Liver (tissue), 3 donors: ENCODE measurements around the gene PYGL.

Source experiments
- GABPA ChIP-seq, 2 donors: IDR thresholded peaks in 1 of 2; conservative IDR thresholded peaks in 1 of 2; 2 replicates each; pipeline ENCODE4 v1.6.1; 2016; ENCODE audit warnings: antibody characterized with exemption in 2 of 2, mild to moderate bottlenecking in 1 of 2, moderate library complexity in 1 of 2
- NR2F2 ChIP-seq: IDR thresholded peaks from 2 replicates; pipeline ENCODE4 v1.6.1; 2016; ENCODE audit warnings: antibody characterized with exemption
- RAD21 ChIP-seq, 2 donors: IDR thresholded peaks; 2 replicates each; pipeline ENCODE4 v1.6.1; 2016; ENCODE audit warnings: antibody characterized with exemption in 2 of 2, mild to moderate bottlenecking in 2 of 2
- SP1 ChIP-seq: IDR thresholded peaks from 2 replicates; pipeline ENCODE4 v1.6.1; 2018; ENCODE audit warnings: antibody characterized with exemption, mild to moderate bottlenecking
- YY1 ChIP-seq: IDR thresholded peaks from 2 replicates; pipeline ENCODE4 v1.6.1; 2016; ENCODE audit warnings: antibody characterized with exemption, mild to moderate bottlenecking
- TF ChIP-seq, protein P1 (sequence below): fragments of 150-350 bp; IDR thresholded peaks from 2 replicates; pipeline ENCODE4 v1.5.1; 2017; ENCODE audit warnings: improper control_type of control experiment, low read depth, low read length; ENCODE audit not compliant: missing input control
- TF ChIP-seq, protein P2 (sequence below): IDR thresholded peaks from 2 replicates; pipeline ENCODE4 v1.6.1; 2016; ENCODE audit warnings: antibody characterized with exemption, mild to moderate bottlenecking
- donor health status: healthy.
- donor health status: healthy.

DNA sequence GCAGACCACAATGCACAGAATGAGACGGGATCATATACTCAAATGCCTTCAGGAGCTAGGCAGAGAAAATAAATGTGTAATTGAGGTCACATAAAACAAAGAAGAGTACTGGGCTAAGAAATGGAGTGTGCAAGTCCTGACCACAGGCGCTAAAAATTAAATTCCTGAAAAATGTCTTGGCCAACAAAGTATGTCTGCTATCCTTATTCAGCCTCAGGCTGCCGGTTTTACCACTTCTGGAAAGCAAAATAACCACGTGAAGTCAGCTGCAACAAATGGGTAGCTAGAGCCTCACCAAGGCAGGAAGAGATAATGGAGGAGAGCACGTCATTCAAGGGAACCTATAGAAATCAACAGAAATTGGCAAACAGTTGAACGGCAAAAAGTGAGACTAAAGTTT lies 3.1 kb downstream of the PYGL start:
- TF ChIP-seq, protein P1, sequence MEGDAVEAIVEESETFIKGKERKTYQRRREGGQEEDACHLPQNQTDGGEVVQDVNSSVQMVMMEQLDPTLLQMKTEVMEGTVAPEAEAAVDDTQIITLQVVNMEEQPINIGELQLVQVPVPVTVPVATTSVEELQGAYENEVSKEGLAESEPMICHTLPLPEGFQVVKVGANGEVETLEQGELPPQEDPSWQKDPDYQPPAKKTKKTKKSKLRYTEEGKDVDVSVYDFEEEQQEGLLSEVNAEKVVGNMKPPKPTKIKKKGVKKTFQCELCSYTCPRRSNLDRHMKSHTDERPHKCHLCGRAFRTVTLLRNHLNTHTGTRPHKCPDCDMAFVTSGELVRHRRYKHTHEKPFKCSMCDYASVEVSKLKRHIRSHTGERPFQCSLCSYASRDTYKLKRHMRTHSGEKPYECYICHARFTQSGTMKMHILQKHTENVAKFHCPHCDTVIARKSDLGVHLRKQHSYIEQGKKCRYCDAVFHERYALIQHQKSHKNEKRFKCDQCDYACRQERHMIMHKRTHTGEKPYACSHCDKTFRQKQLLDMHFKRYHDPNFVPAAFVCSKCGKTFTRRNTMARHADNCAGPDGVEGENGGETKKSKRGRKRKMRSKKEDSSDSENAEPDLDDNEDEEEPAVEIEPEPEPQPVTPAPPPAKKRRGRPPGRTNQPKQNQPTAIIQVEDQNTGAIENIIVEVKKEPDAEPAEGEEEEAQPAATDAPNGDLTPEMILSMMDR, result no peak
- no peak for TF ChIP-seq RAD21 (IDR thresholded peaks at IDR 0.05)
- TF ChIP-seq NR2F2, result no peak
- no peak for TF ChIP-seq SP1
- TF ChIP-seq, protein P2, sequence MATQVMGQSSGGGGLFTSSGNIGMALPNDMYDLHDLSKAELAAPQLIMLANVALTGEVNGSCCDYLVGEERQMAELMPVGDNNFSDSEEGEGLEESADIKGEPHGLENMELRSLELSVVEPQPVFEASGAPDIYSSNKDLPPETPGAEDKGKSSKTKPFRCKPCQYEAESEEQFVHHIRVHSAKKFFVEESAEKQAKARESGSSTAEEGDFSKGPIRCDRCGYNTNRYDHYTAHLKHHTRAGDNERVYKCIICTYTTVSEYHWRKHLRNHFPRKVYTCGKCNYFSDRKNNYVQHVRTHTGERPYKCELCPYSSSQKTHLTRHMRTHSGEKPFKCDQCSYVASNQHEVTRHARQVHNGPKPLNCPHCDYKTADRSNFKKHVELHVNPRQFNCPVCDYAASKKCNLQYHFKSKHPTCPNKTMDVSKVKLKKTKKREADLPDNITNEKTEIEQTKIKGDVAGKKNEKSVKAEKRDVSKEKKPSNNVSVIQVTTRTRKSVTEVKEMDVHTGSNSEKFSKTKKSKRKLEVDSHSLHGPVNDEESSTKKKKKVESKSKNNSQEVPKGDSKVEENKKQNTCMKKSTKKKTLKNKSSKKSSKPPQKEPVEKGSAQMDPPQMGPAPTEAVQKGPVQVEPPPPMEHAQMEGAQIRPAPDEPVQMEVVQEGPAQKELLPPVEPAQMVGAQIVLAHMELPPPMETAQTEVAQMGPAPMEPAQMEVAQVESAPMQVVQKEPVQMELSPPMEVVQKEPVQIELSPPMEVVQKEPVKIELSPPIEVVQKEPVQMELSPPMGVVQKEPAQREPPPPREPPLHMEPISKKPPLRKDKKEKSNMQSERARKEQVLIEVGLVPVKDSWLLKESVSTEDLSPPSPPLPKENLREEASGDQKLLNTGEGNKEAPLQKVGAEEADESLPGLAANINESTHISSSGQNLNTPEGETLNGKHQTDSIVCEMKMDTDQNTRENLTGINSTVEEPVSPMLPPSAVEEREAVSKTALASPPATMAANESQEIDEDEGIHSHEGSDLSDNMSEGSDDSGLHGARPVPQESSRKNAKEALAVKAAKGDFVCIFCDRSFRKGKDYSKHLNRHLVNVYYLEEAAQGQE, result no peak
- no peak for TF ChIP-seq YY1
- no peak for TF ChIP-seq GABPA (IDR thresholded peaks at IDR 0.05 in 1 of 2, conservative IDR thresholded peaks at IDR 0.05 in 1 of 2)
